Activated T-cell treated with anti-CD3 and anti-CD28 coated beads, Interleukin-2, amount 50 U/mL, for 72 hours (primary cell): ENCODE measurements around the gene TEPSIN. TPM values are rescaled to one million over a fixed set of nuclear protein-coding genes. Genes with fewer than 3 reads are reported as not detected.
A peak's percentile ranks its signal among the peaks of the same experiment; 100 is the strongest.

Experiments used
- ATAC-seq, 2 donors: fragments of 150-1000 bp; cut with Tn5 transposase; replicated peaks in 1 of 2; 2 replicates each; pipeline ENCODE4 v1.10.0; 2021; ENCODE audit warnings: moderate library complexity in 2 of 2, mild to moderate bottlenecking in 1 of 2
- DNase-seq, 2 donors: peaks; one replicate each; pipeline ENCODE4 v3.0.0; 2021 to 2022; ENCODE audit warnings: mixed read lengths in 1 of 2
- H3K27ac Mint-ChIP-seq: one replicate; pipeline ENCODE4 v1.8.0; 2022; ENCODE audit warnings: mild to moderate bottlenecking, moderate library complexity, mixed read lengths
- H3K27me3 Mint-ChIP-seq: one replicate; pipeline ENCODE4 v1.8.0; 2022; ENCODE audit warnings: low read depth, mixed read lengths
- H3K36me3 Mint-ChIP-seq, 2 donors: one replicate each; pipeline ENCODE4 v1.8.0; 2022; ENCODE audit warnings: mixed read lengths in 2 of 2, mild to moderate bottlenecking in 1 of 2; ENCODE audit not compliant: insufficient read depth in 2 of 2
- H3K4me1 Mint-ChIP-seq: one replicate; pipeline ENCODE4 v1.8.0; 2022; ENCODE audit warnings: low read depth, mixed read lengths
- H3K4me3 Mint-ChIP-seq, 2 donors: one replicate each; pipeline ENCODE4 v1.8.0; 2022; ENCODE audit warnings: mild to moderate bottlenecking in 2 of 2, mixed read lengths in 2 of 2, moderate library complexity in 2 of 2
- H3K9me3 Mint-ChIP-seq, 2 donors: one replicate each; pipeline ENCODE4 v1.8.0; 2022; ENCODE audit warnings: mixed read lengths in 2 of 2
- total RNA-seq, 2 donors: library from RNA; stranded (reverse); gene quantifications; one replicate each; pipeline ENCODE4 v1.2.3, GENCODE V29; 2022

TEPSIN gene
- total RNA-seq, 2 donors from 2014 or later, result 39.1 to 55.0 TPM

- no peaks in the 10 kb centered on the region for H3K9me3 Mint-ChIP-seq
- no peak overlapping the region for H3K4me3 Mint-ChIP-seq
- ATAC-seq, result no peak
- peaks cover 5 to 6% of the 10 kb centered on the region in 2 donors for H3K36me3 Mint-ChIP-seq
- no peaks in the 10 kb centered on the region for H3K27me3 Mint-ChIP-seq
- peak overlapping the region; percentile 55 for H3K27ac Mint-ChIP-seq
- DNase-seq, result no peak
- peaks cover 8% of the 10 kb centered on the region for H3K4me1 Mint-ChIP-seq
Measured at GRCh38 chr17:81252326-81252986, 13.6 kb upstream of the TEPSIN start.

- Mint-ChIP-seq H3K36me3 (peaks cover 5 to 6% of the 10 kb centered on the region in 2 donors), H3K4me1 (peaks cover 8% of the 10 kb centered on the region), H3K9me3 (no peaks in the 10 kb centered on the region), H3K27me3 (no peaks in the 10 kb centered on the region), H3K4me3 (no peak overlapping the region), H3K27ac (no peak overlapping the region)
- ATAC-seq (peak in 1 of 2 donors; percentile 23), DNase-seq (no peak)
Measured at GRCh38 chr17:81251709-81252301, 12.9 kb upstream of the TEPSIN start.

GRCh38 chr17:81251094-81251708 is 12.3 kb upstream of the TEPSIN start:
- H3K4me1 Mint-ChIP-seq, result peaks cover 8% of the 10 kb centered on the region

GRCh38 chr17:81250286-81251093 is 11.6 kb upstream of the TEPSIN start:
- peaks cover 5 to 6% of the 10 kb centered on the region in 2 donors for H3K36me3 Mint-ChIP-seq
- H3K4me3 Mint-ChIP-seq, result no peak overlapping the region
- DNase-seq (no peak), ATAC-seq (no peak)
- no peaks in the 10 kb centered on the region for H3K27me3 Mint-ChIP-seq
- H3K27ac Mint-ChIP-seq, result no peak overlapping the region
- no peaks in the 10 kb centered on the region for H3K9me3 Mint-ChIP-seq
- peaks cover 8% of the 10 kb centered on the region for H3K4me1 Mint-ChIP-seq

More at GRCh38 chr17:81251094-81251708, 12.3 kb upstream of the TEPSIN start:
- no peaks in the 10 kb centered on the region for H3K27me3 Mint-ChIP-seq
- peaks cover 5 to 6% of the 10 kb centered on the region in 2 donors for H3K36me3 Mint-ChIP-seq
- ATAC-seq (no peak), DNase-seq (no peak)
- no peaks in the 10 kb centered on the region for H3K9me3 Mint-ChIP-seq
- no peak overlapping the region for H3K4me3 Mint-ChIP-seq
- no peak overlapping the region for H3K27ac Mint-ChIP-seq

GRCh38 chr17:81249223-81250040 is 10.6 kb upstream of the TEPSIN start:
- peaks cover 6 to 7% of the 10 kb centered on the region in 2 donors for H3K36me3 Mint-ChIP-seq
- no peak for DNase-seq
- no peak overlapping the region for H3K4me3 Mint-ChIP-seq
- H3K27me3 Mint-ChIP-seq, result no peaks in the 10 kb centered on the region
- H3K4me1 Mint-ChIP-seq, result peaks cover 15% of the 10 kb centered on the region
- ATAC-seq, result peak in 1 of 2 donors; percentile 4
- H3K27ac Mint-ChIP-seq, result no peak overlapping the region
- H3K9me3 Mint-ChIP-seq, result no peaks in the 10 kb centered on the region

- H3K4me3 Mint-ChIP-seq, result no peak overlapping the region
- no peaks in the 10 kb centered on the region for H3K27me3 Mint-ChIP-seq
- H3K36me3 Mint-ChIP-seq, result peaks cover 5 to 7% of the 10 kb centered on the region in 2 donors
- no peak for ATAC-seq
- no peak overlapping the region for H3K27ac Mint-ChIP-seq
- no peak for DNase-seq
- H3K4me1 Mint-ChIP-seq, result peaks cover 14% of the 10 kb centered on the region
- no peaks in the 10 kb centered on the region for H3K9me3 Mint-ChIP-seq
Measured at GRCh38 chr17:81248649-81249048, 9.8 kb upstream of the TEPSIN start.

- H3K36me3 Mint-ChIP-seq, result peaks cover 0 to 5% of the 10 kb centered on the region in 2 donors
- ATAC-seq (no peak), DNase-seq (no peak)
- H3K9me3 Mint-ChIP-seq, result no peaks in the 10 kb centered on the region
- peaks cover 8% of the 10 kb centered on the region for H3K4me1 Mint-ChIP-seq
- no peak overlapping the region for H3K4me3 Mint-ChIP-seq
- H3K27ac Mint-ChIP-seq, result no peak overlapping the region
- H3K27me3 Mint-ChIP-seq, result no peaks in the 10 kb centered on the region
Measured at GRCh38 chr17:81247339-81247990, 8.6 kb upstream of the TEPSIN start.

- H3K4me3 Mint-ChIP-seq, result no peak overlapping the region
- no peak for ATAC-seq
- no peak overlapping the region for H3K27ac Mint-ChIP-seq
Measured at GRCh38 chr17:81246679-81247338, 8.0 kb upstream of the TEPSIN start.

GRCh38 chr17:81246343-81246670 is 7.5 kb upstream of the TEPSIN start:
- H3K36me3 Mint-ChIP-seq, result peaks cover 0 to 3% of the 10 kb centered on the region in 2 donors
- H3K27me3 Mint-ChIP-seq, result no peaks in the 10 kb centered on the region
- DNase-seq (no peak), ATAC-seq (no peak)
- no peak overlapping the region for H3K4me3 Mint-ChIP-seq
- H3K27ac Mint-ChIP-seq, result no peak overlapping the region
- peaks cover 19% of the 10 kb centered on the region for H3K4me1 Mint-ChIP-seq
- no peaks in the 10 kb centered on the region for H3K9me3 Mint-ChIP-seq

More at GRCh38 chr17:81246679-81247338, 8.0 kb upstream of the TEPSIN start:
- no peak for DNase-seq
- Mint-ChIP-seq H3K9me3 (no peaks in the 10 kb centered on the region), H3K27me3 (no peaks in the 10 kb centered on the region), H3K36me3 (peaks cover 0 to 3% of the 10 kb centered on the region in 2 donors), H3K4me1 (peaks cover 14% of the 10 kb centered on the region)

GRCh38 chr17:81245665-81246342 is 6.9 kb upstream of the TEPSIN start:
- DNase-seq (no peak), ATAC-seq (no peak)
- Mint-ChIP-seq H3K4me3 (no peak overlapping the region), H3K36me3 (peaks cover 0 to 4% of the 10 kb centered on the region in 2 donors), H3K4me1 (peaks cover 24% of the 10 kb centered on the region), H3K27ac (no peak overlapping the region), H3K9me3 (no peaks in the 10 kb centered on the region), H3K27me3 (no peaks in the 10 kb centered on the region)

- Mint-ChIP-seq H3K9me3 (no peaks in the 10 kb centered on the region), H3K4me3 (no peak overlapping the region), H3K27ac (peak overlapping the region; percentile 54), H3K27me3 (no peaks in the 10 kb centered on the region), H3K4me1 (peaks cover 31% of the 10 kb centered on the region), H3K36me3 (peaks cover 0 to 6% of the 10 kb centered on the region in 2 donors)
- no peak for DNase-seq
- ATAC-seq, result peak; percentile 18 to 71
Measured at GRCh38 chr17:81245024-81245664, 6.3 kb upstream of the TEPSIN start.
